Measurements from ENCODE around the gene POLD2. TPM values are rescaled to one million over a fixed set of nuclear protein-coding genes. Genes with fewer than 3 reads are reported as not detected.

POLD2 gene
- total RNA-seq, 1 donor from 2014 or later, result 48.3 TPM

GRCh38 chr7:44111761-44112160 lies 11.6 kb downstream of the POLD2 start:
- H3K27me3 ChIP-seq (ENCODE audit: low read depth), result no peaks in the 10 kb centered on the region
- no peaks in the 10 kb centered on the region for H3K4me1 ChIP-seq
- intact Hi-C loops (cut with DNase I), result no loop called here
- H3K4me3 ChIP-seq, result no peak overlapping the region
- H3K9me3 ChIP-seq, result no peaks in the 10 kb centered on the region
- peaks cover 85% of the 10 kb centered on the region for H3K36me3 ChIP-seq
- no peak for DNase-seq
- no peak overlapping the region for H3K27ac ChIP-seq
- TF ChIP-seq CTCF (IDR thresholded peaks at IDR 0.05), result no peak
- no peak for ATAC-seq

GRCh38 chr7:44110719-44111635 lies 12.4 kb downstream of the POLD2 start:
- ATAC-seq, result no peak

DNA sequence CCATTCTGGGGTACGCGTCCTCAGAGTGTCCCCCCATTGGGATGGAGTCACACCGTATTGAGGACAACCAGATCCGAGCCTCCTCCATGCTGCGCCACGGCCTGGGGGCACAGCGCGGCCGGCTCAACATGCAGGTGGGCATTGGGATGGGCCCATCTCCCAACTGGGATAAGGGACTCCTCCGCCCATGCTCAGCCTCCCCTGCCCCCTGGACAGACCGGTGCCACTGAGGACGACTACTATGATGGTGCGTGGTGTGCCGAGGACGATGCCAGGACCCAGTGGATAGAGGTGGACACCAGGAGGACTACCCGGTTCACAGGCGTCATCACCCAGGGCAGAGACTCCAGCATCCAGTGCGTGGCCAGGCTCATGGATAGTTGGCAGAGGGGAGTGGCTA lies 13.4 kb downstream of the POLD2 start:
- TF ChIP-seq CTCF (IDR thresholded peaks at IDR 0.05), result no peak
- no peak overlapping the region for H3K4me3 ChIP-seq
- H3K9me3 ChIP-seq, result no peaks in the 10 kb centered on the region
- intact Hi-C loops (cut with DNase I), result no loop called here
- peaks cover 68% of the 10 kb centered on the region for H3K36me3 ChIP-seq
- ATAC-seq (no peak), DNase-seq (no peak)
- H3K27ac ChIP-seq, result no peak overlapping the region
- H3K4me1 ChIP-seq, result no peaks in the 10 kb centered on the region
- H3K27me3 ChIP-seq (ENCODE audit: low read depth), result peaks cover 5% of the 10 kb centered on the region

More at GRCh38 chr7:44110719-44111635, 12.4 kb downstream of the POLD2 start:
- no peak for TF ChIP-seq CTCF (IDR thresholded peaks at IDR 0.05)
- H3K27ac ChIP-seq, result no peak overlapping the region
- peaks cover 78% of the 10 kb centered on the region for H3K36me3 ChIP-seq
- H3K4me3 ChIP-seq, result no peak overlapping the region
- intact Hi-C loops (cut with DNase I), result no loop called here
- DNase-seq, result no peak
- H3K4me1 ChIP-seq, result no peaks in the 10 kb centered on the region
- H3K27me3 ChIP-seq (ENCODE audit: low read depth), result no peaks in the 10 kb centered on the region
- H3K9me3 ChIP-seq, result no peaks in the 10 kb centered on the region

DNA sequence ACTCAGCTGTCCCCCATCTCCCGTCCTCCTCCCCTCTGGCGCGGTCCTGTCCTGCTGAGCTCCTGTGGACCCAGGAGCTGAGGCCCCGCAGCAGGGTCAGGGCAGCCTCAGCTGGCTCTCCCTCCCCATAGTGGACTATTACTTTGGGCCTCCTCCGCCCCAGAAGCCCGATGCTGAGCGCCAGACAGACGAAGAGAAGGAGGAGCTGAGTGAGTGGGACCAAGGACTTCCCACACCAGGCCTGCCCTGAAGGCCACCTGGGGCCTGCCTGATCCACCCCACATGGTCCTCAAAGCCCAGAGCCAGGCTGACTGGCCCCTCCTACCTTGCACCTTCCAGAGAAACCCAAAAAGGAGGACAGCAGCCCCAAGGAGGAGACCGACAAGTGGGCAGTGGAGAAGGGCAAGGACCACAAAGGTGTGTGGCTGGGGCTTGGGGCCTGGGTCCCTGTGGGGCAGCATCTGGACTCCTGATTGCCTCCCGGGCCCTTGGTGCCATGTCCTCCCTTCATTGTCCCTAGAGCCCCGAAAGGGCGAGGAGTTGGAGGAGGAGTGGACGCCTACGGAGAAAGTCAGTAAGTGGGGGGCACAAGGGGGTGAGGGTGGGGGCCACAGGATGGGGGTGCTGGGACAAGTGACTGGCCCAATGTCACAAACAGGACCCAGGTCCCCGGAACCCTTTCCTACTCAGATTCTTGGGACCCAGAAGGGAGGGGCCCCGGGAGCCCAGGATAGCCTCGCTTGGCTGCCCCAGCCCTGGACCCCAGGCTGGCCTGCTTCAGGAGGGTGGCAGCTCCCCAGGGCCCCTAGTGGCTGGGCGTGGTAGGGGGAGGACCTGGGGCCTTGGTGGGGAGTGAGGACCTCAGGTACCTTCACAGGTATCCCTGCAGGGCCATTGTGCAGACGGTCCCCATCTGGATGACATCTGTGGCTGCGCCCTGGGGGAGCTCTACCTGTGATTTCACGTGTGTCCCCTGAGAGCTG lies 14.3 kb downstream of the POLD2 start:
- peak overlapping the region; percentile 11 for H3K27ac ChIP-seq
- no peak for TF ChIP-seq CTCF (IDR thresholded peaks at IDR 0.05)
- DNase-seq (no peak), ATAC-seq (no peak)
- H3K27me3 ChIP-seq (ENCODE audit: low read depth), result peaks cover 14% of the 10 kb centered on the region
- no peaks in the 10 kb centered on the region for H3K4me1 ChIP-seq
- H3K9me3 ChIP-seq, result no peaks in the 10 kb centered on the region
- intact Hi-C loops (cut with DNase I), result no loop called here
- no peak overlapping the region for H3K4me3 ChIP-seq
- peaks cover 60% of the 10 kb centered on the region for H3K36me3 ChIP-seq

- H3K9me3 ChIP-seq, result no peaks in the 10 kb centered on the region
- intact Hi-C loops (cut with DNase I), result no loop called here
- TF ChIP-seq CTCF (IDR thresholded peaks at IDR 0.05), result no peak
- peaks cover 55% of the 10 kb centered on the region for H3K36me3 ChIP-seq
- peak overlapping the region; percentile 11 for H3K27ac ChIP-seq
- H3K4me3 ChIP-seq, result no peak overlapping the region
- DNase-seq, result no peak
- no peak for ATAC-seq
- peaks cover 4% of the 10 kb centered on the region for H3K4me1 ChIP-seq
- peaks cover 20% of the 10 kb centered on the region for H3K27me3 ChIP-seq (ENCODE audit: low read depth)
Observed at GRCh38 chr7:44107961-44108767, 15.2 kb downstream of the POLD2 start.
